B cell (primary cell): ENCODE results near the gene WDR53. TPM values are rescaled to one million over a fixed set of nuclear protein-coding genes. Genes with fewer than 3 reads are reported as not detected.

Experiments used
- ATAC-seq: fragments of 200-7000 bp; cut with Tn5 transposase; one replicate; pipeline ENCODE4 v1.10.0; 2021; ENCODE audit warnings: low read depth, mild to moderate bottlenecking, moderate number of reproducible peaks, moderate library complexity
- CTCF ChIA-PET: fragments of 350-600 bp; sonication (Branson Sonifier 250); formaldehyde crosslinking; loops from one replicate; lab custom pipeline; 2021; ENCODE audit warnings: antibody characterized with exemption, inconsistent platforms; lab: Charles Lee
- POLR2A ChIA-PET: fragments of 350-600 bp; sonication (Branson Sonifier 250); formaldehyde crosslinking; loops from one replicate; lab custom pipeline; 2021; ENCODE audit warnings: antibody characterized with exemption; lab: Charles Lee
- DNase-seq: peaks from one replicate; pipeline ENCODE4 v3.0.0; 2013
- H2AFZ ChIP-seq: 2 replicates; pipeline ENCODE4 v1.6.1; 2012; ENCODE audit warnings: mild to moderate bottlenecking, low read depth, low read length; ENCODE audit not compliant: insufficient read depth, poor library complexity, severe bottlenecking
- H3K27ac ChIP-seq, 2 donors: 1 replicate in 1 of 2; 2 replicates in 1 of 2; pipeline ENCODE4 v1.5.1; 2012 to 2013; ENCODE audit warnings: low read length in 2 of 2, mild to moderate bottlenecking in 2 of 2, moderate library complexity in 1 of 2
- H3K27me3 ChIP-seq, 4 experiments: fragments of 200-600 bp in 1 of 4; sonication (generic) in 1 of 4; replicated peaks in 1 of 4; 1 replicate in 2 of 4; 2 replicates in 2 of 4; pipeline versions ENCODE4 v1.6.1 to v1.7.0; 2013 to 2016; ENCODE audit warnings: low read length in 3 of 4, mild to moderate bottlenecking in 2 of 4, mixed read lengths in 1 of 4, moderate library complexity in 1 of 4; ENCODE audit not compliant: insufficient read depth in 4 of 4, control insufficient read depth in 3 of 4; ENCODE audit errors: control extremely low read depth in 1 of 4
- H3K36me3 ChIP-seq, 2 experiments: replicated peaks in 1 of 2; 1 replicate in 1 of 2; 2 replicates in 1 of 2; pipeline versions ENCODE4 v1.6.1 to v1.7.1; 2013; ENCODE audit warnings: low read length in 1 of 2; ENCODE audit not compliant: insufficient read depth in 2 of 2, control insufficient read depth in 1 of 2; ENCODE audit errors: control extremely low read depth in 1 of 2, extremely low read depth in 1 of 2
- H3K4me1 ChIP-seq, 2 donors: fragments of 200-600 bp in 1 of 2; sonication (generic) in 1 of 2; 1 replicate in 1 of 2; 2 replicates in 1 of 2; pipeline versions ENCODE4 v1.5.1 to v1.6.1; 2013 to 2017; ENCODE audit warnings: low read length in 2 of 2; ENCODE audit not compliant: control insufficient read depth in 2 of 2, insufficient read depth in 2 of 2
- H3K4me2 ChIP-seq: replicated peaks from 2 replicates; pipeline ENCODE3; 2012; ENCODE audit warnings: mild to moderate bottlenecking, low read depth, low read length; ENCODE audit not compliant: poor library complexity, severe bottlenecking
- H3K4me3 ChIP-seq, 5 experiments: fragments of 200-600 bp in 1 of 5; sonication (generic) in 1 of 5; 1 replicate in 3 of 5; 2 replicates in 2 of 5; pipeline versions ENCODE4 v1.5.1 to v1.7.0; 2011 to 2016; ENCODE audit warnings: low read length in 4 of 5, mild to moderate bottlenecking in 4 of 5, low read depth in 2 of 5, control low read depth in 1 of 5, moderate library complexity in 1 of 5; ENCODE audit not compliant: insufficient read depth in 1 of 5; ENCODE audit errors: control extremely low read depth in 1 of 5, extremely low read depth in 1 of 5
- H3K79me2 ChIP-seq: fragments of 200-600 bp; sonication (generic); one replicate; pipeline ENCODE4 v1.6.0; 2016; ENCODE audit warnings: low read length; ENCODE audit not compliant: control insufficient read depth, insufficient read depth
- H3K9ac ChIP-seq: fragments of 200-600 bp; sonication (generic); 2 replicates; pipeline ENCODE4 v1.6.1; 2017; ENCODE audit warnings: mild to moderate bottlenecking, low read length, moderate library complexity
- H3K9me3 ChIP-seq, 3 donors: one replicate each; pipeline versions ENCODE4 v1.6.1 to v1.7.1; 2013; ENCODE audit warnings: low read length in 2 of 3; ENCODE audit not compliant: control insufficient read depth in 2 of 3, insufficient read depth in 1 of 3; ENCODE audit errors: control extremely low read depth in 1 of 3
- H4K20me1 ChIP-seq: 2 replicates; pipeline ENCODE4 v1.6.0; 2012; ENCODE audit warnings: mild to moderate bottlenecking, low read length; ENCODE audit not compliant: insufficient read depth, control insufficient read depth, poor library complexity, severe bottlenecking
- H3K27ac Mint-ChIP-seq: one replicate; pipeline ENCODE4 v1.8.0; 2021; ENCODE audit warnings: mixed read lengths
- H3K27me3 Mint-ChIP-seq: one replicate; pipeline ENCODE4 v1.8.0; 2021; ENCODE audit warnings: mixed read lengths
- H3K4me1 Mint-ChIP-seq: one replicate; pipeline ENCODE4 v1.8.0; 2021; ENCODE audit warnings: mixed read lengths
- H3K4me3 Mint-ChIP-seq: one replicate; pipeline ENCODE4 v1.8.0; 2021; ENCODE audit warnings: mixed read lengths
- H3K9me3 Mint-ChIP-seq: one replicate; pipeline ENCODE4 v1.8.0; 2022; ENCODE audit warnings: mixed read lengths; ENCODE audit not compliant: insufficient read depth
- EZH2 ChIP-seq: IDR thresholded peaks from 2 replicates; pipeline ENCODE4 v1.6.1; 2012; ENCODE audit warnings: borderline replicate concordance, low read depth, mild to moderate bottlenecking, moderate library complexity, low read length; ENCODE audit not compliant: insufficient read depth, poor library complexity, severe bottlenecking
- WGBS: methylation state at CpG from one replicate; pipeline ENCODE4 v1.1.5; 2013; ENCODE audit warnings: missing lambda C conversion rate; ENCODE audit not compliant: insufficient coverage; 5-methylcytosine and 5-hydroxymethylcytosine counted together
- intact Hi-C: fragments of 100-400 bp; cut with micrococcal nuclease; formaldehyde crosslinking; loops from one replicate; pipeline ENCODE4 v1.10.0; 2022
- polyA plus RNA-seq: library from polyadenylated mRNA; depleted of rRNA; stranded (reverse); fragments of >200 nt; gene quantifications from 2 replicates; pipeline ENCODE4 v1.2.3, GENCODE V29; 2012
- total RNA-seq, 2 donors: library from RNA; stranded (reverse); fragments of 120-200 nt in 1 of 2; gene quantifications; 1 replicate in 1 of 2; 2 replicates in 1 of 2; pipeline versions ENCODE4 v1.2.3 to v1.2.4, GENCODE V29; 2013 to 2022
- TF ChIP-seq, protein P1 (sequence below): fragments of 200-600 bp; IDR thresholded peaks from one replicate; pipeline ENCODE4 v1.8.0; 2022; ENCODE audit warnings: antibody characterized with exemption, mild to moderate bottlenecking

Gene WDR53
- total and polyA plus RNA-seq, 2 donors (not counting 1 experiment from before 2014, with no cell fraction given), result 8.2 to 18.2 TPM

GRCh38 chr3:196569003-196569516, 706 bp upstream of the WDR53 start:
- Histone ChIP-seq H3K4me2 (peak overlapping the region; percentile 99), H3K27me3 (no peaks in the 10 kb centered on the region), H3K9ac (peak overlapping the region; percentile 91), H3K4me3 (peak overlapping the region; percentile 46 to 99 (median 97)), H2AFZ (peak overlapping the region; percentile 94), H3K9me3 (no peaks in the 10 kb centered on the region), H4K20me1 (no peaks in the 10 kb centered on the region), H3K4me1 (peaks cover 17 to 21% of the 10 kb centered on the region in 2 donors), H3K79me2 (peaks cover 63% of the 10 kb centered on the region), H3K36me3 (peaks cover 0 to 7% of the 10 kb centered on the region in 2 experiments), H3K27ac (peak overlapping the region; percentile 55 to 76)
- no peak for TF ChIP-seq EZH2
- TF ChIP-seq, protein P1, sequence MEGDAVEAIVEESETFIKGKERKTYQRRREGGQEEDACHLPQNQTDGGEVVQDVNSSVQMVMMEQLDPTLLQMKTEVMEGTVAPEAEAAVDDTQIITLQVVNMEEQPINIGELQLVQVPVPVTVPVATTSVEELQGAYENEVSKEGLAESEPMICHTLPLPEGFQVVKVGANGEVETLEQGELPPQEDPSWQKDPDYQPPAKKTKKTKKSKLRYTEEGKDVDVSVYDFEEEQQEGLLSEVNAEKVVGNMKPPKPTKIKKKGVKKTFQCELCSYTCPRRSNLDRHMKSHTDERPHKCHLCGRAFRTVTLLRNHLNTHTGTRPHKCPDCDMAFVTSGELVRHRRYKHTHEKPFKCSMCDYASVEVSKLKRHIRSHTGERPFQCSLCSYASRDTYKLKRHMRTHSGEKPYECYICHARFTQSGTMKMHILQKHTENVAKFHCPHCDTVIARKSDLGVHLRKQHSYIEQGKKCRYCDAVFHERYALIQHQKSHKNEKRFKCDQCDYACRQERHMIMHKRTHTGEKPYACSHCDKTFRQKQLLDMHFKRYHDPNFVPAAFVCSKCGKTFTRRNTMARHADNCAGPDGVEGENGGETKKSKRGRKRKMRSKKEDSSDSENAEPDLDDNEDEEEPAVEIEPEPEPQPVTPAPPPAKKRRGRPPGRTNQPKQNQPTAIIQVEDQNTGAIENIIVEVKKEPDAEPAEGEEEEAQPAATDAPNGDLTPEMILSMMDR, result no peak
- CTCF ChIA-PET, result interaction anchor here (1.0 to 1.7 kb wide), 4 partner anchors 36 to 315 kb away, joined by 4 to 6 read pairs (median 5); partner anchors contain the start of gene PAK2
- H3K4me1 Mint-ChIP-seq, result peaks cover 28% of the 10 kb centered on the region
- POLR2A ChIA-PET, result interaction anchor here (0.5 to 1.4 kb wide), 5 partner anchors 11 to 666 kb away, joined by 3 to 6 read pairs (median 5); partner anchors contain the start of genes NCBP2 and PAK2
- H3K27ac Mint-ChIP-seq, result peak overlapping the region; percentile 90
- no peak for DNase-seq
- 1% methylated on average over 44 of the region's 44 CpGs for WGBS
- ATAC-seq, result peak; percentile 34
- intact Hi-C loops, result loop anchor here (2.0 kb wide), 4 partner anchors 40 to 298 kb away; partner anchors contain the start of genes DYNLT2B and SENP5
- H3K4me3 Mint-ChIP-seq, result peak overlapping the region; percentile 95
- no peaks in the 10 kb centered on the region for H3K27me3 Mint-ChIP-seq
- no peaks in the 10 kb centered on the region for H3K9me3 Mint-ChIP-seq

GRCh38 chr3:196563721-196564225, 4.6 kb downstream of the WDR53 start:
- H3K9ac ChIP-seq, result no peak overlapping the region
- ChIA-PET POLR2A (no interaction called here), CTCF (interaction anchor here (0.6 kb wide), 1 partner anchor 136 kb away, joined by 3 read pairs; no protein-coding TSS in a partner anchor)
- 78% methylated on average over 6 of the region's 9 CpGs for WGBS
- H3K4me1 ChIP-seq, result peaks cover 8 to 9% of the 10 kb centered on the region in 2 donors
- peaks cover 13 to 30% of the 10 kb centered on the region in 2 experiments for H3K36me3 ChIP-seq
- H3K27me3 Mint-ChIP-seq, result no peaks in the 10 kb centered on the region
- H3K27ac Mint-ChIP-seq, result no peak overlapping the region
- peaks cover 4% of the 10 kb centered on the region for H4K20me1 ChIP-seq
- H2AFZ ChIP-seq, result no peak overlapping the region
- TF ChIP-seq, protein P1, result no peak
- TF ChIP-seq EZH2, result no peak
- ATAC-seq (no peak), DNase-seq (no peak)
- peaks cover 41% of the 10 kb centered on the region for H3K79me2 ChIP-seq
- H3K27me3 ChIP-seq, result no peaks in the 10 kb centered on the region
- H3K9me3 ChIP-seq, result no peaks in the 10 kb centered on the region
- no peak overlapping the region for H3K27ac ChIP-seq
- H3K9me3 Mint-ChIP-seq, result no peaks in the 10 kb centered on the region
- no peak overlapping the region for H3K4me3 ChIP-seq
- no peak overlapping the region for H3K4me3 Mint-ChIP-seq
- H3K4me1 Mint-ChIP-seq, result peaks cover 16% of the 10 kb centered on the region
- H3K4me2 ChIP-seq, result no peak overlapping the region
- intact Hi-C loops, result no loop called here
